Measurements from ENCODE around the gene DHX8. TPM values are rescaled to one million over a fixed set of nuclear protein-coding genes. Genes with fewer than 3 reads are reported as not detected.

The DHX8 gene
- total and polyA plus RNA-seq, 2 of the 4 experiments (the other 2 are of a cell fraction): 21.8 to 50.0 TPM

DNA sequence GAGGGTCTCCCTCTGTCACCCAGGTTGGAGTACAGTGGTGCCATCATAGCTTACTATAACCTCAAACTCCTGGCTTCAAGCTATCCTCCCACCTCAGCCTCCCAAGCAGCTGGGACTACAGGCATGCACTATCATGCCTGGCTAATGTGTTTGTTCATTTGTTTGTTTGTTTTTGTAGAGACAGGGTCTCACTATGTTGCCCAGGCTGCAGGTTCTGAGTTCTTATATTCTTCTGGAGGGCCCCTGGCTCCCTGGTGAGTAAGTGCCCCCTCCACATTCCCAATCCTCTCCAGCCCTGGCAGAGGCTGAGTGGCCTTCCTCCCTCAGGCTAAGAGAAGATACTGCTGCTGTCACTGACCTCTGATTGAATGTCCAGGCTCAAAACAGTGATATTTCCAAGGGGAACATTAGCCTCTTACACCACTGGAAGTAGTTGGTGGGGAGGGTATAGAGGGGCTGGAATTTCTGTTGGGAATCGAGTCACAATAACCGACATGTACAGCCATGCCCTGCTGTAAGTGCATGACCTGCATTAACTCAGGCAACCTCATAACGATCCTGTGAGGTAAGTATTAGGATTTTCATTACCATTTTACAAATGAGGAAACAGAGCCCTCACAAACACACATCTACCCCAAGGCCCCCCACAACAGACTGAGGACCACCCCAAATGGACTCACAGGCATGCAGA lies 65.1 kb downstream of the DHX8 start:
- H4K91ac ChIP-seq (ENCODE audit: insufficient read depth, low read depth, low read length): no peak overlapping the region
- ATAC-seq (ENCODE audit: low read depth): no peak
- H3K9ac ChIP-seq (ENCODE audit: low read depth, low read length): no peak overlapping the region
- H3K23ac ChIP-seq (ENCODE audit: low read depth, low read length): no peak overlapping the region
- peaks cover 9% of the 10 kb centered on the region for H3K4me1 ChIP-seq (ENCODE audit: control insufficient read depth, insufficient read depth, low read length)
- H3K79me1 ChIP-seq (ENCODE audit: low read depth in 1 of 2, low read length in 2 of 2): peaks cover 0 to 13% of the 10 kb centered on the region in 2 experiments; a peak in 2 of 4 replicates
- H2AK9ac ChIP-seq (replicated peaks; ENCODE audit: low read depth, low read length, poor library complexity): no peak overlapping the region
- H4K8ac ChIP-seq (ENCODE audit: low read depth in 2 of 2, low read length in 2 of 2): no peak overlapping the region
- H3K27ac ChIP-seq (ENCODE audit: insufficient read depth, low read length): no peak overlapping the region
- no peak overlapping the region for H2BK20ac ChIP-seq (ENCODE audit: low read depth, low read length)
- H3K56ac ChIP-seq (ENCODE audit: extremely low read depth, insufficient read depth, low read length): no peak overlapping the region
- no peak overlapping the region for H3K4me3 ChIP-seq (ENCODE audit: insufficient read depth, low read depth, low read length)
- POLR2A ChIA-PET (ENCODE audit: unreplicated experiment): no interaction called here
- H3K36me3 ChIP-seq (ENCODE audit: control insufficient read depth, insufficient read depth, low read length): no peaks in the 10 kb centered on the region
- no peak overlapping the region for H3K14ac ChIP-seq (replicated peaks; ENCODE audit: low read depth, low read length)
- WGBS, 2 experiments (ENCODE audit: extremely low coverage in 2 of 2, insufficient read length in 1 of 2): no CpG with 5 or more reads among the region's 3 CpGs
- in situ Hi-C loops (cut with MboI; ENCODE audit: low sequenced_read_pairs) (no loop called here), dilution Hi-C loops (cut with HindIII; ENCODE audit: low sequenced_read_pairs, unreplicated experiment) (no loop called here), intact Hi-C loops (cut with micrococcal nuclease) (no loop called here)
- H2BK15ac ChIP-seq (ENCODE audit: low read depth, low read length): no peak overlapping the region
- no peak overlapping the region for H3K4me2 ChIP-seq (ENCODE audit: low read depth, low read length)
- H2BK120ac ChIP-seq (ENCODE audit: low read depth, low read length): no peak overlapping the region
- H3K9me3 ChIP-seq (ENCODE audit: control insufficient read depth, insufficient read depth, low read length): no peaks in the 10 kb centered on the region
- no peaks in the 10 kb centered on the region for H3K27me3 ChIP-seq (ENCODE audit: control insufficient read depth, insufficient read depth, low read length)
- no peak overlapping the region for H4K5ac ChIP-seq (ENCODE audit: low read depth, low read length)
- TF ChIP-seq MAFK (IDR thresholded peaks at IDR 0.05; ENCODE audit: low read depth, low read length): no peak
- H2AK5ac ChIP-seq (ENCODE audit: low read depth, low read length): no peak overlapping the region
- H3K9me1 ChIP-seq (ENCODE audit: insufficient read depth, low read length): peaks cover 3% of the 10 kb centered on the region; the same call in 1 of the 2 replicates
- H3K18ac ChIP-seq (ENCODE audit: low read depth, low read length): no peak overlapping the region
- BruUV-seq (replicated peaks): no TSS peak
- no peak overlapping the region for H2BK5ac ChIP-seq (ENCODE audit: low read depth, low read length, poor library complexity, severe bottlenecking)
- DNase-seq: no peak
- CTCF ChIA-PET: no interaction called here
- no peak overlapping the region for H2AFZ ChIP-seq (replicated peaks; ENCODE audit: low read length, poor library complexity)
- no peak overlapping the region for H3K4ac ChIP-seq (ENCODE audit: low read depth, low read length)
- no peaks in the 10 kb centered on the region for H4K20me1 ChIP-seq (ENCODE audit: insufficient read depth, low read length)
